Ishikawa (cell line): Measurements from ENCODE around the gene RBKS.

ENCODE experiments used
- CEBPB ChIP-seq: IDR thresholded peaks from 2 replicates; pipeline ENCODE4 v1.6.1; 2012
- CREB1 ChIP-seq: IDR thresholded peaks from 2 replicates; pipeline ENCODE4 v1.6.1; 2012; ENCODE audit warnings: low read depth
- EGR1 ChIP-seq: IDR thresholded peaks from 2 replicates; pipeline ENCODE4 v1.6.1; 2012
- EP300 ChIP-seq: IDR thresholded peaks from 2 replicates; pipeline ENCODE4 v1.6.1; 2012; ENCODE audit warnings: borderline replicate concordance
- FOXM1 ChIP-seq: IDR thresholded peaks from 2 replicates; pipeline ENCODE4 v1.6.1; 2012; ENCODE audit warnings: low read depth, borderline replicate concordance
- MAX ChIP-seq: IDR thresholded peaks from 2 replicates; pipeline ENCODE4 v1.6.1; 2012
- NFIC ChIP-seq: IDR thresholded peaks from 2 replicates; pipeline ENCODE4 v1.6.1; 2012
- RAD21 ChIP-seq: IDR thresholded peaks from 2 replicates; pipeline ENCODE4 v1.6.1; 2012; ENCODE audit warnings: low read depth
- REST ChIP-seq: IDR thresholded peaks from 2 replicates; pipeline ENCODE4 v1.6.1; 2012; ENCODE audit warnings: low read depth, mild to moderate bottlenecking
- TAF1 ChIP-seq: IDR thresholded peaks from 2 replicates; pipeline ENCODE4 v1.6.1; 2012; ENCODE audit warnings: low read depth, mild to moderate bottlenecking
- TCF12 ChIP-seq: IDR thresholded peaks from 2 replicates; pipeline ENCODE4 v1.6.1; 2012; ENCODE audit warnings: low read depth
- TEAD4 ChIP-seq: IDR thresholded peaks from 2 replicates; pipeline ENCODE4 v1.6.1; 2012
- YY1 ChIP-seq: IDR thresholded peaks from 2 replicates; pipeline ENCODE4 v1.6.1; 2012; ENCODE audit warnings: low read depth
- ZBTB7A ChIP-seq: IDR thresholded peaks from 2 replicates; pipeline ENCODE4 v1.6.1; 2012; ENCODE audit warnings: low read depth

Gene RBKS

GRCh38 chr2:27881815-27882583, 8.2 kb downstream of the RBKS start:
- TF ChIP-seq NFIC, result 0 out of 2 replicates have a peak, but pooled peaks have one; percentile 18

GRCh38 chr2:27878825-27879224, 11.4 kb downstream of the RBKS start:
- TF ChIP-seq NFIC (no peak), MAX (no peak), ZBTB7A (no peak), CREB1 (no peak), REST (no peak), YY1 (no peak), EP300 (no peak)

GRCh38 chr2:27875089-27875881, 14.9 kb downstream of the RBKS start:
- TF ChIP-seq ZBTB7A, result no peak
- TF ChIP-seq CEBPB, result no peak
- no peak for TF ChIP-seq YY1
- no peak for TF ChIP-seq REST

GRCh38 chr2:27873091-27873490, 17.1 kb downstream of the RBKS start:
- no peak for TF ChIP-seq TAF1
- TF ChIP-seq FOXM1, result no peak
- TF ChIP-seq EP300, result no peak
- no peak for TF ChIP-seq CREB1
- no peak for TF ChIP-seq YY1

GRCh38 chr2:27871802-27872201, 18.4 kb downstream of the RBKS start:
- TF ChIP-seq TEAD4 (no peak), CEBPB (no peak), TCF12 (no peak), TAF1 (no peak), EP300 (no peak), FOXM1 (no peak), NFIC (no peak), RAD21 (no peak), YY1 (no peak), EGR1 (no peak), MAX (no peak), REST (no peak)

- no peak for TF ChIP-seq NFIC
- TF ChIP-seq CEBPB, result no peak
- no peak for TF ChIP-seq RAD21
- no peak for TF ChIP-seq TEAD4
- TF ChIP-seq CREB1, result no peak
These were observed 19.5 kb downstream of the RBKS start for GRCh38 chr2:27870724-27871123.
